Liver (tissue), 3 donors: ENCODE measurements around the gene FAM219A.

Experiments
- CTCF ChIP-seq: fragments of 150-350 bp; IDR thresholded peaks from 2 replicates; pipeline ENCODE4 v1.5.1; 2017; ENCODE audit warnings: improper control_type of control experiment, low read depth, low read length; ENCODE audit not compliant: missing input control
- FOXA1 ChIP-seq: IDR thresholded peaks from 2 replicates; pipeline ENCODE4 v1.6.1; 2016; ENCODE audit warnings: antibody characterized with exemption
- HNF4A ChIP-seq, 2 donors: conservative IDR thresholded peaks; 2 replicates each; pipeline ENCODE4 v1.6.1; 2016; ENCODE audit warnings: antibody characterized with exemption in 2 of 2, mild to moderate bottlenecking in 2 of 2
- JUND ChIP-seq, 2 donors: IDR thresholded peaks; 2 replicates each; pipeline ENCODE4 v1.6.1; 2016; ENCODE audit warnings: antibody characterized with exemption in 2 of 2
- NR2F2 ChIP-seq: IDR thresholded peaks from 2 replicates; pipeline ENCODE4 v1.6.1; 2016; ENCODE audit warnings: antibody characterized with exemption
- RAD21 ChIP-seq, 2 donors: IDR thresholded peaks; 2 replicates each; pipeline ENCODE4 v1.6.1; 2016; ENCODE audit warnings: antibody characterized with exemption in 2 of 2, mild to moderate bottlenecking in 2 of 2
- REST ChIP-seq: IDR thresholded peaks from 2 replicates; pipeline ENCODE4 v1.6.1; 2016; ENCODE audit warnings: antibody characterized with exemption, mild to moderate bottlenecking
- SP1 ChIP-seq: IDR thresholded peaks from 2 replicates; pipeline ENCODE4 v1.6.1; 2018; ENCODE audit warnings: antibody characterized with exemption, mild to moderate bottlenecking
- TAF1 ChIP-seq: conservative IDR thresholded peaks from 2 replicates; pipeline ENCODE4 v1.6.1; 2016; ENCODE audit warnings: antibody characterized with exemption, mild to moderate bottlenecking
- YY1 ChIP-seq: IDR thresholded peaks from 2 replicates; pipeline ENCODE4 v1.6.1; 2016; ENCODE audit warnings: antibody characterized with exemption, mild to moderate bottlenecking
- ZBTB33 ChIP-seq: IDR thresholded peaks from 2 replicates; pipeline ENCODE4 v1.6.1; 2016; ENCODE audit warnings: antibody characterized with exemption
- donor health status: healthy.
- donor health status: healthy.

GRCh38 chr9:34382054-34382453, 76.3 kb downstream of the FAM219A start:
- TF ChIP-seq CTCF (no peak), ZBTB33 (no peak), JUND (IDR thresholded peaks at IDR 0.05) (no peak), HNF4A (conservative IDR thresholded peaks at IDR 0.05) (no peak), SP1 (no peak), YY1 (no peak), RAD21 (IDR thresholded peaks at IDR 0.05) (no peak), NR2F2 (no peak), REST (no peak), FOXA1 (no peak), TAF1 (no peak)
